Peyer's patch (tissue), 4 donors: ENCODE data around the gene GNAS-AS1. TPM values are rescaled to one million over a fixed set of nuclear protein-coding genes. Genes with fewer than 3 reads are reported as not detected.

Experiments used
- DNase-seq, 3 donors: peaks; one replicate each; pipeline ENCODE4 v3.0.0-alpha.2; 2017 to 2019
- H3K27ac ChIP-seq, 4 donors: fragments of 200-600 bp; sonication (generic); one replicate each; pipeline ENCODE4 v1.5.1; 2016 to 2019
- H3K27me3 ChIP-seq, 2 donors: fragments of 200-600 bp; sonication (generic); one replicate each; pipeline ENCODE4 v1.5.1; 2019
- H3K36me3 ChIP-seq, 3 donors: fragments of 200-600 bp; sonication (generic); one replicate each; pipeline ENCODE4 v1.5.1; 2016 to 2019
- H3K4me1 ChIP-seq, 4 donors: fragments of 200-600 bp; sonication (generic); one replicate each; pipeline ENCODE4 v1.5.1; 2016 to 2019
- H3K4me3 ChIP-seq, 4 donors: fragments of 200-600 bp; sonication (generic); 1 replicate in 3 of 4; 2 replicates in 1 of 4; pipeline ENCODE4 v1.5.1; 2016 to 2019; ENCODE audit warnings: mild to moderate bottlenecking in 1 of 4
- H3K9me3 ChIP-seq, 4 donors: fragments of 200-600 bp; sonication (generic); one replicate each; pipeline ENCODE4 v1.5.1; 2016 to 2019; ENCODE audit warnings: mild to moderate bottlenecking in 1 of 4
- POLR2A ChIP-seq, 2 donors: fragments of 450-650 bp; IDR thresholded peaks; one replicate each; pipeline ENCODE4 v1.5.1; 2017; ENCODE audit warnings: antibody characterized with exemption in 2 of 2, mild to moderate bottlenecking in 2 of 2, moderate library complexity in 2 of 2
- total RNA-seq, 4 donors: library from RNA; depleted of rRNA; stranded (reverse); fragments of >200 nt; gene quantifications; one replicate each; pipeline ENCODE4 v1.1.0, GENCODE V29; 2016
- TF ChIP-seq, protein P1 (sequence below), 6 experiments: fragments of 450-650 bp in 4 of 6; fragments of 200-600 bp in 2 of 6; sonication (generic) in 1 of 6; IDR thresholded peaks; one replicate each; pipeline ENCODE4 v1.5.1; 2017 to 2019; ENCODE audit warnings: antibody characterized with exemption in 6 of 6, mild to moderate bottlenecking in 3 of 6, moderate library complexity in 1 of 6

Gene GNAS-AS1
- total RNA-seq, 4 donors from 2014 or later: 0.67 to 1.3 TPM; not detected in 2

DNA sequence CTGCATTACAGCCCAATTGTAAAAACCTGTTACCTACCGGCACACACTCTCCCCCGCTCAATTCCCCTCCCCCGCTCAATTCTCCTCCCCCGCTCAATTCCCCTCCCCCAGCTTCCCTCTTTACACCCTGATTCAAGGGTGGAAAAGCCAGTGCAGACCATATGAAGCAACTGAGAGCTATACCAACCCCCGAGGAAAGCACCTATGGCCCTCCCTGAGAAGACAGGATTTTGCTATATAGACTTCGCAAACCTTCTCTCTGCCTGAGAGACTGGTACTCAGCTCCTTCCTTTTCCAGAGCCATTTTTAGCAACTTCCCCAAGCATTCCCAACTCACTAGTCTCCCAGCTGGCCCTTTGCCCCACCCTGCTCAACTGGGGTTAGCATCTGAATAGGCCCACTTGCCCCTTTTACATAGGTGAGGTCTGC, 7.6 kb downstream of the GNAS-AS1 start:
- Histone ChIP-seq H3K4me3 (no peak overlapping the region), H3K4me1 (no peaks in the 10 kb centered on the region), H3K27ac (no peak overlapping the region), H3K27me3 (peaks cover 0 to 4% of the 10 kb centered on the region in 2 donors), H3K36me3 (no peaks in the 10 kb centered on the region), H3K9me3 (no peaks in the 10 kb centered on the region)
- DNase-seq: no peak
- TF ChIP-seq, protein P1, sequence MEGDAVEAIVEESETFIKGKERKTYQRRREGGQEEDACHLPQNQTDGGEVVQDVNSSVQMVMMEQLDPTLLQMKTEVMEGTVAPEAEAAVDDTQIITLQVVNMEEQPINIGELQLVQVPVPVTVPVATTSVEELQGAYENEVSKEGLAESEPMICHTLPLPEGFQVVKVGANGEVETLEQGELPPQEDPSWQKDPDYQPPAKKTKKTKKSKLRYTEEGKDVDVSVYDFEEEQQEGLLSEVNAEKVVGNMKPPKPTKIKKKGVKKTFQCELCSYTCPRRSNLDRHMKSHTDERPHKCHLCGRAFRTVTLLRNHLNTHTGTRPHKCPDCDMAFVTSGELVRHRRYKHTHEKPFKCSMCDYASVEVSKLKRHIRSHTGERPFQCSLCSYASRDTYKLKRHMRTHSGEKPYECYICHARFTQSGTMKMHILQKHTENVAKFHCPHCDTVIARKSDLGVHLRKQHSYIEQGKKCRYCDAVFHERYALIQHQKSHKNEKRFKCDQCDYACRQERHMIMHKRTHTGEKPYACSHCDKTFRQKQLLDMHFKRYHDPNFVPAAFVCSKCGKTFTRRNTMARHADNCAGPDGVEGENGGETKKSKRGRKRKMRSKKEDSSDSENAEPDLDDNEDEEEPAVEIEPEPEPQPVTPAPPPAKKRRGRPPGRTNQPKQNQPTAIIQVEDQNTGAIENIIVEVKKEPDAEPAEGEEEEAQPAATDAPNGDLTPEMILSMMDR (IDR thresholded peaks at IDR 0.05): no peak
- TF ChIP-seq POLR2A (IDR thresholded peaks at IDR 0.05): no peak

DNA sequence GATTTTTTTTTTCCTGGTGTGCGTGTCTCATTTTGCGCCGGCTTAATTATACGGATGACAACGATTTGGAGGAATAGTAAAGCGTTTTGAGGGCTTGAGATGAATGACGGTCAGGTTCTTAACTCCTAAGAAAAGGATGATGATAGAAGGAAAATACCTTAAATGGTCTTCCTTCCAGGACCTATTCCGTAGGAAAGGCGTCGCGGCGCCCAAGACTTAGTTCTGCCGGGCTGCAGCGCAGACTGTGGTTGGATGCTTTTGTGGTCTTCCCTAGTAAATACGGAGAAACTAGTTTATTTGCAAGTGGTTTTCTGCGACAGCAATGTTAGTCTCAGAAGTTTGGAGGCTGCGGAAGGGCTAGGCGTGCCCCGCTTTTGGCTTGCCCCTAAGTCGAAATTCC, 8.4 kb downstream of the GNAS-AS1 start:
- DNase-seq: no peak
- no peak overlapping the region for H3K27ac ChIP-seq
- H3K36me3 ChIP-seq: no peaks in the 10 kb centered on the region
- H3K27me3 ChIP-seq: peaks cover 0 to 4% of the 10 kb centered on the region in 2 donors
- no peaks in the 10 kb centered on the region for H3K9me3 ChIP-seq
- no peaks in the 10 kb centered on the region for H3K4me1 ChIP-seq
- H3K4me3 ChIP-seq: no peak overlapping the region
- no peak for TF ChIP-seq POLR2A (IDR thresholded peaks at IDR 0.05)
- TF ChIP-seq, protein P1 (IDR thresholded peaks at IDR 0.05): no peak

DNA sequence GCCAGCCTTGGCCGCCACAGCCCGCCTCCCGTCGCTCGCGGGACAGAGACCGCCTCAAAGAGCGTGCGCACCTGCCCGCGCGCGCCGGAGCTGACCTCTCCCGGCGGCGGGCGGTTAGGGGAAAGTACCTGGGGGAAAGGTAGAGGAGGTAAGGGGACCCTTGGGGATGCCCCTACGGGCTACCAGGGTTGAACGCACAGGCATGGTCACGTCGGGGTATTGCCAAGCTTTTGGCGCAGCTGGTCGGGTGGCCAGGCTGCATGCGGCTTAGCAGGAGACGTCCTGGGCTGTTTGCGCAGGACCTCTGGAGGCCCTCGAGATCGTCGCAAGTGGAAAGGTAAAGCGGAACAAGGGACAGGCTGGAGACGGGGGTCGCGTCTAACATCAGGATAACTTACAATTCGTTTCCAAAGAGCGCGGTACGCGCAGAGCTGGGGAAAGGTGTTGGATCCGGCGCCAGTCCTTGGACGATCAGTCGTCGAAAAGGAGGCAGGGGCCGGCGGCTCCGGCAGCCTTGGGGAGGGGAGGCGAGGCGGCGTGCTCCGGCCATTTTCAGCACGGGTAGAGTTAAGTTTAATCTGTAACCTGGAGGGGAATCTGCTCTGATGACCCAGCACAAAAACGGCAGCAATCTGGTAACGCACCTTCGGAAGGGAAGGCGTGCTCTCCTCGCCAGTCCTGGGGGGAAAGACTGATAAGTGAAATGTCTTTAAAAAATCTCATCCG, 9.0 kb downstream of the GNAS-AS1 start:
- no peak overlapping the region for H3K4me3 ChIP-seq
- H3K4me1 ChIP-seq: no peaks in the 10 kb centered on the region
- no peak for DNase-seq
- H3K27me3 ChIP-seq: peaks cover 0 to 4% of the 10 kb centered on the region in 2 donors
- no peaks in the 10 kb centered on the region for H3K9me3 ChIP-seq
- TF ChIP-seq, protein P1 (IDR thresholded peaks at IDR 0.05): no peak
- TF ChIP-seq POLR2A (IDR thresholded peaks at IDR 0.05): no peak
- no peak overlapping the region for H3K27ac ChIP-seq
- no peaks in the 10 kb centered on the region for H3K36me3 ChIP-seq

DNA sequence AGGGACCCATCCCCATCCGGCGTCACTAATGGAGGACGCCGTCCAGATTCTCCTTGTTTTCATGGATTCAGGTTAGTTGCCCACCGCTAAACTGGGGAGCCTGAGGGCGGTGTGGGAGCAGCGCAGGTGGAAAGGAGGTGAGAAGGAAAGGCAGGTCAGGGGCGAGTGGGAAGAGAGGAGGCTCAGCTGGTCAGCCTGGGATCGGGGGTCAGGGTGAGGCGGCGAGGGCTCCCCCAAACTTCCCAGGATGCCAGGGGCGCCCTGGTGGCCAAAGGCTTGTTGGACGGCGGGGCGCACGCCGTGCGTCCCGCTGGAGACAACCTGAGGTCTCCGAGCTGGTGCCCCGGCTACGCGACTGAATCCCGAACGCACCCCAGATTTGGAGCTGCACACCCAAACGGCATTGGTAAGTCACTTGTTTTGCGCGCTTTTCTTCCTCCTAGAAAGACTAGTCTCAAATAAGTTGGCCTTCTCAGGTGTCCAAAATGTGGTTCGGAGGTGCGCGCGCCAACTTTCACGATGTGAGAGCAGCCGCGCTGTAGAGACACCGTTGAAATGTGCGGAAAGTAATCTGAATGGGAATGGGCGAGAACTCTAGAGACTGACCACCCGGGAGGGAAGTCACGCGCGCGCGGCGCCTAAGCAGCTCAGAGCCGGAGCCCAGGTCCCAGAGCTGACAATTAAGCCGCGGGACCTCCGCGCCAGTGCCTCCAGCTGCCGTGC, 9.7 kb downstream of the GNAS-AS1 start:
- no peak for DNase-seq
- Histone ChIP-seq H3K9me3 (no peaks in the 10 kb centered on the region), H3K27me3 (peaks cover 0 to 4% of the 10 kb centered on the region in 2 donors), H3K27ac (no peak overlapping the region), H3K4me3 (no peak overlapping the region), H3K36me3 (no peaks in the 10 kb centered on the region), H3K4me1 (no peaks in the 10 kb centered on the region)
- TF ChIP-seq, protein P1 (IDR thresholded peaks at IDR 0.05): no peak
- TF ChIP-seq POLR2A (IDR thresholded peaks at IDR 0.05): no peak

DNA sequence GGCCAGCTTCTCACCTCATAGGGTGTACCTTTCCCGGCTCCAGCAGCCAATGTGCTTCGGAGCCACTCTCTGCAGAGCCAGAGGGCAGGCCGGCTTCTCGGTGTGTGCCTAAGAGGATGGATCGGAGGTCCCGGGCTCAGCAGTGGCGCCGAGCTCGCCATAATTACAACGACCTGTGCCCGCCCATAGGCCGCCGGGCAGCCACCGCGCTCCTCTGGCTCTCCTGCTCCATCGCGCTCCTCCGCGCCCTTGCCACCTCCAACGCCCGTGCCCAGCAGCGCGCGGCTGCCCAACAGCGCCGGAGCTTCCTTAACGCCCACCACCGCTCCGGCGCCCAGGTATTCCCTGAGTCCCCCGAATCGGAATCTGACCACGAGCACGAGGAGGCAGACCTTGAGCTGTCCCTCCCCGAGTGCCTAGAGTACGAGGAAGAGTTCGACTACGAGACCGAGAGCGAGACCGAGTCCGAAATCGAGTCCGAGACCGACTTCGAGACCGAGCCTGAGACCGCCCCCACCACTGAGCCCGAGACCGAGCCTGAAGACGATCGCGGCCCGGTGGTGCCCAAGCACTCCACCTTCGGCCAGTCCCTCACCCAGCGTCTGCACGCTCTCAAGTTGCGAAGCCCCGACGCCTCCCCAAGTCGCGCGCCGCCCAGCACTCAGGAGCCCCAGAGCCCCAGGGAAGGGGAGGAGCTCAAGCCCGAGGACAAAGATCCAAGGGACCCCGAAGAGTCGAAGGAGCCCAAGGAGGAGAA, 10.5 kb downstream of the GNAS-AS1 start:
- no peaks in the 10 kb centered on the region for H3K36me3 ChIP-seq
- TF ChIP-seq POLR2A (IDR thresholded peaks at IDR 0.05): no peak
- TF ChIP-seq, protein P1 (IDR thresholded peaks at IDR 0.05): no peak
- H3K4me1 ChIP-seq: no peaks in the 10 kb centered on the region
- DNase-seq: no peak
- H3K4me3 ChIP-seq: no peak overlapping the region
- no peak overlapping the region for H3K27ac ChIP-seq
- H3K27me3 ChIP-seq: peaks cover 0 to 4% of the 10 kb centered on the region in 2 donors
- H3K9me3 ChIP-seq: no peaks in the 10 kb centered on the region
